ENCODE results near the gene GARNL3.

GARNL3 gene

DNA sequence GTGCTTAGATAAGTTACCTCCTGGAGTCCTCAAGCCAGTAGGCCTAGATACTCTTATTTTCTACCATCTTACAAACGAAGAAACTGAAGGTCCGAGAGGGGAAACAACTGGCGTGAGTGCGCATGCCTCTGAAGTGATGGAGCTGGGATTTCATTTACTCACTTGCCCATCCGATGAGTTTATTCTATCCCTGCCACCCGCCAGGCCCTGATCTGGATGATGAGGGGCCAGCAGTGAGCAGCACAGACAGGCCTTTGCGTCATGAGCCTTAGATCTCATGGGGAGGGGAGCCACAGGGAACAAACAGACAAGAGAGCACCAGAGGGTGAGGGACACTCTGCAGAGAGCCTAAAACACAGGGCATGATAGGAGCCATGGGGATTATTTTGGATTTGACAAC is 98.3 kb downstream of the GARNL3 start:
- no peak for DNase-seq (ENCODE audit: extremely low read depth, insufficient read length)
- no peaks in the 10 kb centered on the region for H3K27me3 ChIP-seq (replicated peaks; ENCODE audit: control insufficient read depth, insufficient read depth, low read length)
- TF ChIP-seq, protein P1, sequence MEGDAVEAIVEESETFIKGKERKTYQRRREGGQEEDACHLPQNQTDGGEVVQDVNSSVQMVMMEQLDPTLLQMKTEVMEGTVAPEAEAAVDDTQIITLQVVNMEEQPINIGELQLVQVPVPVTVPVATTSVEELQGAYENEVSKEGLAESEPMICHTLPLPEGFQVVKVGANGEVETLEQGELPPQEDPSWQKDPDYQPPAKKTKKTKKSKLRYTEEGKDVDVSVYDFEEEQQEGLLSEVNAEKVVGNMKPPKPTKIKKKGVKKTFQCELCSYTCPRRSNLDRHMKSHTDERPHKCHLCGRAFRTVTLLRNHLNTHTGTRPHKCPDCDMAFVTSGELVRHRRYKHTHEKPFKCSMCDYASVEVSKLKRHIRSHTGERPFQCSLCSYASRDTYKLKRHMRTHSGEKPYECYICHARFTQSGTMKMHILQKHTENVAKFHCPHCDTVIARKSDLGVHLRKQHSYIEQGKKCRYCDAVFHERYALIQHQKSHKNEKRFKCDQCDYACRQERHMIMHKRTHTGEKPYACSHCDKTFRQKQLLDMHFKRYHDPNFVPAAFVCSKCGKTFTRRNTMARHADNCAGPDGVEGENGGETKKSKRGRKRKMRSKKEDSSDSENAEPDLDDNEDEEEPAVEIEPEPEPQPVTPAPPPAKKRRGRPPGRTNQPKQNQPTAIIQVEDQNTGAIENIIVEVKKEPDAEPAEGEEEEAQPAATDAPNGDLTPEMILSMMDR (IDR thresholded peaks at IDR 0.05; ENCODE audit: insufficient read depth, low read length, poor library complexity, severe bottlenecking), result no peak
- H3K4me3 ChIP-seq (replicated peaks; ENCODE audit: low read depth, low read length), result no peak overlapping the region
- no peaks in the 10 kb centered on the region; the same call in 1 of the 2 replicates for H3K36me3 ChIP-seq (ENCODE audit: control insufficient read depth, insufficient read depth, low read length)

DNA sequence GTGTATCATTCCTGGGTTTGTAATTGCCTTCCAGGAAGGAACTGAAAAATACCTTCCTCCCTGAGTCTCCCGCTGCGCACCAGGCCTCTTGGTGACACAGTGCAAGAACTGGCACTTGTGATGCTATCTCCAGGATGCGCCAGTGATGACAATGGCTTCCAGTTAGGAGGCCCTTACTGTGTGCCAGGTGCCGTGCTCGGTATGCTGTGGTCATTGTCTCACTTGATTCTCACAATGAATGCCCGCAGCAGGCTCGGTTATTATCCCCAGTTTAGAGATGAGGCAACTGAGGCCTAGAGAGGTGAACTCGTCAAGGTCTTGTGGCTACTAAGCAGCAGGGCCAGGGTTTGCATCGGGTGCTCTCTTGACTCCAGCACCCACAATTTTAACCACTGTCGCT is 100.9 kb downstream of the GARNL3 start:
- TF ChIP-seq, protein P1 (IDR thresholded peaks at IDR 0.05; ENCODE audit: insufficient read depth, low read length, poor library complexity, severe bottlenecking), result no peak
- no peaks in the 10 kb centered on the region for H3K36me3 ChIP-seq (ENCODE audit: control insufficient read depth, insufficient read depth, low read length)
- DNase-seq (ENCODE audit: extremely low read depth, insufficient read length), result no peak
- no peaks in the 10 kb centered on the region for H3K27me3 ChIP-seq (replicated peaks; ENCODE audit: control insufficient read depth, insufficient read depth, low read length)
- H3K4me3 ChIP-seq (replicated peaks; ENCODE audit: low read depth, low read length), result no peak overlapping the region

DNA sequence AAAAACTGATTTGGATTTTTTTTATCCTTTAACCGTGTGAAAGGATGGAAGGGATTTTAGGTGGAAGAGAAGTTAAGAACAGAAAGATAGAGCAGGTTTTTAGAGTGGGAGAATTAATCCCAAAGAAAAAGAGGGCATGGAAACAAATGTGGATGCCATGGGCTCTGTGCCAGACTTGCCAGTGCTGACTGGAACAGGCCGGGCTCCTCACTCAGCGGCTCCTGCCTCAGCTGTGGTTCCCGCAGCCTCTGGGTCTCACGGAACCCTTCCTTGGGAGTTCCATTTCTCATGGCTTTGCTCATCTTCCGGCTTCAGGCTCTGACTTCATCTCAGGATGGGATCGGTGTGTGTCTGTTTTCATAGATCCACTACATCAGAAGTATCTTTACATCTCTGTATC is 102.0 kb downstream of the GARNL3 start:
- TF ChIP-seq, protein P1 (IDR thresholded peaks at IDR 0.05; ENCODE audit: insufficient read depth, low read length, poor library complexity, severe bottlenecking), result no peak
- Histone ChIP-seq H3K4me3 (replicated peaks; ENCODE audit: low read depth, low read length) (no peak overlapping the region), H3K36me3 (ENCODE audit: control insufficient read depth, insufficient read depth, low read length) (no peaks in the 10 kb centered on the region), H3K27me3 (replicated peaks; ENCODE audit: control insufficient read depth, insufficient read depth, low read length) (no peaks in the 10 kb centered on the region)
- DNase-seq (ENCODE audit: extremely low read depth, insufficient read length), result no peak

DNA sequence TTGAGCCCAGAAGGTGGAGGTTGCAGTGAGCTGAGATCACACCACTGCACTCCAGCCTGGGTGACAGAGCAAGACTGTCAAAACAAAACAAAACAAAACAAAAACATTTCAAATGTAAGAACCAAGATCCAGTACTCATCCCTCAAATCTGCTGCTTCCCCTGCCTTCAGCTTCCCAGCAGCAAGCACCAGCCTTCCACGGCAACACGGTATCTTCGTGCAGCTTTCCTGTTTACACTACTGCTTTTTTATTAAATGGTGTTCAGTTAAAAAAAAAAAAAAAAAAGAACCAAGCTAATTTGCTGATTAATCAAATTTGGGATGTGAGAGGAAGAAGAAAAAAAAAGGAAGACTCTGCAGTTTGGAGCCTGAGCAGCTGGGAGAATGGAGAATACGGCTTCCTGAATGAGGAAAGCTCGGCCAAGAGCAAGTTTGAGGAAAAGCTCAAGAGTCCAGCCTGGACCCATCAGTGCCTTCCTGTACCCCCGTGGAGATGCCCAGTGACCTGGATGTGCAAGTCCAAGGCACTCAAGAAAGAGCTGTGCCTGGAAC is 104.4 kb downstream of the GARNL3 start:
- no peaks in the 10 kb centered on the region for H3K27me3 ChIP-seq (replicated peaks; ENCODE audit: control insufficient read depth, insufficient read depth, low read length)
- no peak overlapping the region for H3K4me3 ChIP-seq (replicated peaks; ENCODE audit: low read depth, low read length)
- TF ChIP-seq, protein P1 (IDR thresholded peaks at IDR 0.05; ENCODE audit: insufficient read depth, low read length, poor library complexity, severe bottlenecking), result no peak
- no peak for DNase-seq (ENCODE audit: extremely low read depth, insufficient read length)
- no peaks in the 10 kb centered on the region for H3K36me3 ChIP-seq (ENCODE audit: control insufficient read depth, insufficient read depth, low read length)

DNA sequence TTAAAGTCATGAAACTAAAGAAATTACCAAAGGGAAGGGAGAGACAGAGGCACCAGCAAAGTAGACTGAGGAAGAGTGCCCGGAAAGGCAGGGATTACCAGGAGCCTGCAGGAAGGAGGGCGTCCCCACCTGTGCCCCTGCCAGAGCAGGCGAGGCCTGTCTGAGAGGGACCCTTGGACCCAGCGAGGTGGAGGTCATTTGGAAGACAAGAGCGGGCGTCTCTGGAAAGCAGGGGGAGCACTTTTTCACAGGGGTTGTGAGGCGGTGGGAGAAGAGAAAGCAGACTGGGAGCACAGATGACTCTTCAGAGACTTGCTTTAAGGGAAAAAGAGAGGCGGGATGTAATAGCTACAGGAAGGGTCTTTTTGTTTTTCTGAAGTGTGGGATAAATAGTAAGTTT is 104.9 kb downstream of the GARNL3 start:
- no peak for DNase-seq (ENCODE audit: extremely low read depth, insufficient read length)
- H3K36me3 ChIP-seq (ENCODE audit: control insufficient read depth, insufficient read depth, low read length), result no peaks in the 10 kb centered on the region

More for the DNA sequence above, 104.9 kb downstream of the GARNL3 start:
- H3K27me3 ChIP-seq (replicated peaks; ENCODE audit: control insufficient read depth, insufficient read depth, low read length), result no peaks in the 10 kb centered on the region
- no peak overlapping the region for H3K4me3 ChIP-seq (replicated peaks; ENCODE audit: low read depth, low read length)
- TF ChIP-seq, protein P1 (IDR thresholded peaks at IDR 0.05; ENCODE audit: insufficient read depth, low read length, poor library complexity, severe bottlenecking), result no peak
